Activated T-cell treated with anti-CD3 and anti-CD28 coated beads, Interleukin-2, amount 50 U/mL, for 48 hours (primary cell): ENCODE results near the gene EML4.
"Not testable (repeated sequence)": the region's sequence is repeated elsewhere in the genome, so short reads cannot be mapped to it uniquely, and the experiment has no call there.

Experiments used
- DNase-seq, 2 experiments: peaks; one replicate each; pipeline ENCODE4 v3.0.0-alpha.2; 2020

Gene EML4

DNA sequence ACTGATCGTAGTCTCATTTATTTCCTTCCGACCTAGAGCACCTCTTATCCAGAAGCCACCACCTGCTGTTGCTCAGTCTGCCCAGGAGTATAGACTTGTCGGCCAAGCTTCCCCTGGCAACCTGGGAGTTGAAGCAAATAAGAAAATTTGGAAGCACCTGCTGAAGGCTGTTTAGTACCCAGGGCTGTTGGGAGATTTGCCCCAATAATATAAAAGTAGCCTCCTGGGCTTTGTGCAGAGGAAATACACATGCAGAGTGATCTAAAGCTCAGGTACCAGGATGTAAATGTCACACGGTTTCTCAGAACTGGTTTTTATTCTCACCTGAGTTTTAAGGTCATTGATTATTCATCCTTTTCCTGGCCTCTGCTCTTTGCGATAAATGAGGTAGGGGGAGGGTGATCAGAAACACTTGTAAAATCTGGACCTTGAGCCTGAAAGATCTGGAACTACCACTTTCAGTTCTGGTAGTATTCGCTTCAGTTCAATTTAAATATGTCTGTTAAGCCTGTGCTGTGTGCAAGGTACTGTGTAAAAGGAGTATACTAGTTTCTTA, 192.7 kb downstream of the EML4 start:
- no peak for DNase-seq

DNA sequence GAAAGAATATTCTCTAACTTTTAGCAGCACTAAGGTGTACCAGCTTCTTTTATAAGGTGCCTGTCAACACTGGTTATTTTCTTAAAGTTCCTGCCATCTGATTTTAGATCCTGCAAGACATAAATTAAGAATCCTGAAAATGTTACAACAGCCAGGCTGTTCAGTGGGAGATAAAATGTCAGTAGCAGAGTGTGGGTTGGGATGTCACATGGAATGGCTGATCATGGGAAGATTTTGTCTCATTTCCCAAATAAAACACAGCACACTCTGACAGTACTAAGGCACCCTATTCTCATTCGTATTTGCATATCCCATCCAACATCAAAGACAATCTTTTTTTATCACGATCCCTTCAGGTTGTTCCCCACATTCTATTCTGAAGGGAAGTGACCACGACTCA, 194.3 kb downstream of the EML4 start:
- DNase-seq = no peak

DNA sequence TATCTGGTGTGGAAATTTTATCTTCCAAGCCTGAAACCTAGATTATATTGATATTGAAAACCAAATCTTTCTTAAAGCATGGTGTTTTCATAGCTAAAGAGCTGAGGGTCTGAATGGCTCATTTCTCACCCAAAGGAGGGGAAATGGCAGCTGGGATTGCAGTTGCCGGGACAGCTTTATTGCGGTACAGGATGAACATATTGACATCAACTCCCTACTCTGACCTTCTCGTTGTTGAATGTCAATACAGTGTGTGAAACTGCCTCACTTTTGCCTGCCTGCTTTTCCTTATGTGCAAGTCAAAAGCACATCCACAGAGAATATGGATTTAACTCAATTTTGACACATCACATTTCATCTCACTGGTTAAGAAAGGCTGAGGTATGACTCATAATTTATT, 195.5 kb downstream of the EML4 start:
- DNase-seq = no peak

DNA sequence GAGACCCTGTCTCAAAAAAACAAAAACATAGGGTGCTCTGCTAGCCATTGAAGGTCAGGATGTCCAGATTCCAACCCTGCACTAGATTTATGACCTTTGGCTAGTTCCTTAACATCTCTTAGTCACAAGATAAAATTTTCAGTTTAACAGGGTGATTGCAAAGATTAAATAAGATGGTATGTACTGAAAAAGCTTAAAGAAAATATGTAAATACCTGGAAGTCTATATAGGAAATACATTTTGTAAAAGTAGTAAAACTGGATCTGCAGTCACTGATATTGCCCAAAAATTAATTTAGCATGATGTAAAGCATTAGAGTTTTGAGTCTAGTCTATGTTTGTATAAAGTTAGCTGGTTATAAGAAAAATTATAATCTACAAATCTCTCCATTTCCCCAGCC, 197.3 kb downstream of the EML4 start:
- no peak for DNase-seq

DNA sequence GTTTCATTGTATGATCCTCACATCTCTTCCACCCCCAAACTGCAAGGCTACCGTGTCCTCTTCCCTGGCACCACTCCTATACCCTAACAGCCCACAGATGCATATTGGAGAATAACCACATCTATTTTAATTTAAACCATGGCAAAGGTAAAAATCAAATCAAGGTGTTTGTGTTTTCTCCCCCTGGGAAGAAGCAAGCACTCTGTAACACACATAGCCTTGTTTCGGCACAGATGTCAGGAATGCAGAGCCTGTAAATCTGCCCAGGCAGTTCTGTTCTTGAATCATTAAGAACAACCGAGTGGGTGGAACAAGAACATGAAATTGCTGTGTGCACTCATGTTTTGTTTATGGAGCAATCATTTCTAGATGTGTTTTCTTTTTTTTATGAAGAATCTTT, 198.7 kb downstream of the EML4 start:
- no peak for DNase-seq

DNA sequence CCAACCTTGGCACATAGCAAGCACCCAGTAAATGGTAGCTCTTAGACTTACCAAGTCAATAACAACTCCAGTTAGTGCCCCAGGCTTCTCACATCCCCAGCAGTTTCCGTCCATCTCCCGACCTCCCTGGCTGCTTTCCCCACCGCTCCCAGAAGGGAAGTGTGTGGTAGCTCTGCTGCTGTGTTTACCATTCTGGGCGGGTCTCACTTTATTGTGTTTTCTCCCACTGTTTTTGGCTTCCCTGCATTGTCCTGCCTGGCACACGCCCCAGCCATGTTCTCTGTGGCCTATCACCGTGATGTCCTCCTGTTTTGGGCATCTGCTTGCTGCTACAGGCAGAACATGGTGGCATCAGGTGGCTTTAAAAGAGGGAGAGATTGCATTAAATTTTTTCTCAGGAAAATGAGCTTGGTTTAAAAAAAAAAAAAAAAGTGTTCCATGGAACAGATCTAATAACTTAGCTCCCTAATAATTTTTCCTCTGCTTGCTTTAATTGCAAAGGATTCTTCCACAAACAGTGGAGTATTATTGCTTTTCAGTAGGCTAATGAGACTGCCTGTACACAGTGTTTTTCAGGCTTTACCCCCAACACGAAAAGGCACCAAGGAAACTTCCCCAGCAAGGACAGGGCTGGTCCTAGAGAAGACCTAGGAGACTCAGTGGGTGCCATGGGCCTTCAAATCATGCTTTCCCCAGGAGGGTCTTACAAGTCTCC, 199.8 kb downstream of the EML4 start:
- DNase-seq = no peak

DNA sequence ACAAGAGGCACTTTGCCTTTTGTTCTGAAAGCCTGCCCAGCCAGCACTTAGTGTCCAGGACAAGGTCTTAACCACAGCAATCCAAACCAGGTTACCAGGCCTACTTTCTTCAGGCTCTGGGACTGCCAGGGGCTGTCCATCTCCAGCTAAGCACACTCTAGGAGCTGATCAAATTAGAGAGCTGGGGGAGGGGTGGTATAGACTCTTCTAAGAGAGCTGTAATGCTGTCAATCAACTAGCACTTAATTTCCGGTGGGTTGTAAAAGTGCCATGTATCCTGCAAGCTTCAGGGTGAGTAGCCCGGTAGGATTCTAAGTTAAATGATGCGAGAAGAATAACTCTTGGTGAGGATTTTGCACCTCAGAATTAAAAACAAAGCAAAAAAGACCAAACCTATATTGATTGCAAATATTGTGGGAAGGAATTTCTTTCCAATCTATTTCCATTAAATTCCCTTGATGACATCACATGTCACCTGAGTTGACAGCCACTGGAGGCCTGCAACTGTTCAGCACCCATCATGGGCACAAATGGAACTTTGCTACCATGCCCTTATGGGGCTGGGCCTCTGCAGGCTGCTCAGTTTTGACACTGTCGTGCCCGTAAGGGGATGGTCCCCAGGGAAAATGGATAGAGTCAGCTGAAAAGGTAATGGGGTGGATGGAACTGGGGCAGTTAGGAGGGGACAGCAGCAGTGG, 200.5 kb downstream of the EML4 start:
- DNase-seq = no peak

DNA sequence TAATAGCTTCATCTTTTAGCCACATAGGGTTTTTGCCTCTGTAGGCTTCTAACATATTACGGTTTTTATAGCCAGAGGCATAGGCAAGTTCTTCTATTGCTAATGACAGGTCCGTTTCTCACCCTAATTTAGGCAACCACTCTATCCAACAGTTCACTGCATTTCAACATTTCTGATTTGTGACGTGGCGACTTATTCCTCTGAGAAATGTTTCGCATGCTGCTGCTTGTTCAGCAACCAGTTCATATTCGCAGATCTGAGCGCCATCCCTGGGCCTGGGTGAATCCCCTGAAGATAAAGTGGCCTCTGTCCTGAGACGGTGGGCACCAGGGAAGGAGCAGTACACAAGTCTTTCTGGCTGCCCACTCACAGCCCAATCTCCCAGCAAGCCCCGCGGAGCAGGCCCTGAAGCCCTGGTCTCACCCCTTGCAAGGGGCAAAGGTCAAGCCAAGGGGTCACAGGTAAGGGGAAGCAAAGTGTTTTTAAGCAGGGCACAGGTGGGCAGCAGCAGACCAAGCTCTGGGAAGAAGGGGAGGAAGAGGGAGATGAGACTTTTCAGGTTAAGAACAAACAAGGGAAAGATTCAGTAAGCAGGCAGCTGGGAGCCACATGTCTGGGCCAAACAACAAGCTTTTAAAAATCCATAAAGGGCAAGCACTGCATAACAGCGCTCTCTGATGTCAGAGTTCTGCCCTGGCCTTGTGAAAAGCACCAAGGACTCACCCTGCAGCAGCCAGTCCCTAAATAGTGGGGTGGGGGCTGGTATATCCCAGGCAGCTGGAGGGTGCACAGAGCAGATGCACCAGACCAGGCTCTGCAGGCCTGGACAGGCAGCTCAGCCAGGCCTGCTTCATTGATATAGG, 202.7 kb downstream of the EML4 start:
- no peak for DNase-seq

DNA sequence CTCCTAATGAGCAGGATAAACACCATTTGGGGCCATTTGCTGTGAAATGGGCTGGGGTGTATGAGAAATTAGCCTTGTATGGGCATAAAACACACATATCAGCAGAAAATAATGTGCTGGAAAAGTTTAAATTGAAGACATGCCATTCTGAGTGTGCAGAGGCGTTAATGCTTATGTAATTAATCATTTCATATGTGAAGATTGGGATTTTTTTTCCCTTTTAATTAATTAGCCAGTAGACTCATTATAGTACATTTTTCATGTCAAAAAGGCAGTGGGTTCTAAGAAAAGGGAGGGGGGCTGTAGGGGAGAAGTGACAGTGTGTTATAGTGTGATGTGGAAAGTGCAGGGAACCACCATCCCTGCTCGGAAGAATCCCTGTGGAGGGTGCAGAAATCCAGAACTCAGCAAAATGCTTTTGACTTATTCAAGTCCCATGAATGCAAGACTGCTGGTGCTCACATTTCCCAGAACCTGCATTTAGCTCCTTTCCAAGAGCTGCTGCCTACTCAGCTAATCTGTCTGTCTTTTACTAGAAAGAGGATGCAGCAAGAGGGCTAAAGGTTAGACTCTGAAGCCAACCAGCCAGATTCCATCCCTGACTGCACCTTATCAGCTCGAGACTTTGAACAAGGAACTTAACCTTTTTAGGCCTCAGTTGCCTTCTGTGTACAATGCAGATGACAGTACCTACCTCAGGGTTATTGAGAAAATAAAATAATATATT, 203.5 kb downstream of the EML4 start:
- DNase-seq = no peak

DNA sequence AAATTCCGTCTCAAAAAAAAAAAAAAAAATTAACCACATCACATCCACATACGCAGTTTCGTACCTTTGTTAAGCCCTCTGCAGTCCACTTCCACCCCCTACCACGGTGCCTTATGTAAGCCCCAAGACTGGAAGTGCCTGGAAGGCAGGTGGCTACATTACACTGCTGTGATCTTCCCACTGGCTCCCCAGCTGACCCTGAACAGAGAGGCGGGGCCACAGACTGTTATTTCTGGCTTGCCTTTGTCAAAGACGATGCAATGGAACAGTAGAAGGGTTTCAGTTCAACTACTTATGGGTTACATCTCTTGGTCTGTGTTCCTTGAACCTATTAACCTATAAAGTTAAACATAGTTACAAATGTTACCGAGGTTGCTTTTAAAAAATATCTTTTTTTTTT, 207.6 kb downstream of the EML4 start:
- DNase-seq = no peak

DNA sequence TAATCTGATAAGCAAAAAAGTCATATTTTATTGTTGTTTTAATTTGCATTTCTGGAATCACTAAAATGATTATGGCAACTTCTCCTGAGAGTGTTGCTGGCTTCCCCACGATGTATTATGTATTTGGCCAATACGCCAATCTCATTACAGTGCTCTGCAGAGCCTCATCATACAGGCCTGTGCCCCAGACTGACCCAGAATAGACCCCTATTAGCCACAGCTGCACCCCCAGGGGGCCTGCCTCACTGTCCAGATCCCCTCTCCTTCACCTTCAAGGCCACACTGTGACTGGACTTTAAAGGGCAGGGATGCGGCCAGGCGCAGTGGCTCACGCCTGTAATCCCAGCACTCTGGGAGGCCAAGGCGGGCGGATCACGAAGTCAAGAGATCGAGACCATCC, 209.3 kb downstream of the EML4 start:
- DNase-seq = no peak

DNA sequence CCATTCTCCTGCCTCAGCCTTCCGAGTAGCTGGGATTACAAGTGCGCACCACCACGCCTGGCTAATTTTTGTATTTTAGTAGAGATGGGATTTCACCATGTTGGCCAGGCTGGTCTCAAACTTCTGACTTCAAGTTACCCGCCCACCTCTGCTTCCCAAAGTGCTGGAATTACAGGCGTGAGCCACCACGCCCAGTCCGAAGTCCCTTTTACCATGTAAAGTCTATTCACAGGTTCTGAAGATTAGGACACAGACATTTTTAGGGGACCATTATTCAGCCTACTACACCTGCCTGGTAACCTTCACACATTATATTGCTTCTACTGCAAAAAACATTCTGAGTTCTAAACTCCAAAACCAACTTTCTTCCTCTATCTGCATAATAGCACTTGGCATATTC, 210.9 kb downstream of the EML4 start:
- DNase-seq = not testable (repeated sequence)

DNA sequence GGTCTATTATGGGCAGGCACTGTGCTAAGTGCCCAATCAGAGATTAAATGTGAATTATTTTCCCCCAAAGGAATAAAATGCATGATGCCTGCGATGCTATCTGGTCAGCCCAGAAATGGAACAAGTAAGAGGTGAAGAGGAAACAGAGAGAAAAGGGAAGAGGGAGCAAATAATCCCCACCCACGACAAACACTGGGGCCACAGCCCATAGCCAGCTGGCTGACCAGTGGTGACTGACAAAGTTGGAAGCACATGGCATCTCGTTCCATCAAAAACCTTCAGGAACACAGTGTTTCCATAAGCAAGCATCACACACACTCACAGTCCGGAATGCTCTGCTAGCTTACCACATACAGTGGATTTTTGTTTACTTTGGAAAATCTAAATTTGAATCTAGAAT, 213.0 kb downstream of the EML4 start:
- no peak for DNase-seq
